SKM-1 (cell line): ENCODE measurements around the gene PLCG2.
A peak's percentile ranks its signal among the peaks of the same experiment; 100 is the strongest.

Source experiments
- DNase-seq: peaks from one replicate; lab custom pipeline; 2025; ENCODE audit not compliant: unreplicated experiment; lab: John Stamatoyannopoulos, UW

The PLCG2 gene

DNA sequence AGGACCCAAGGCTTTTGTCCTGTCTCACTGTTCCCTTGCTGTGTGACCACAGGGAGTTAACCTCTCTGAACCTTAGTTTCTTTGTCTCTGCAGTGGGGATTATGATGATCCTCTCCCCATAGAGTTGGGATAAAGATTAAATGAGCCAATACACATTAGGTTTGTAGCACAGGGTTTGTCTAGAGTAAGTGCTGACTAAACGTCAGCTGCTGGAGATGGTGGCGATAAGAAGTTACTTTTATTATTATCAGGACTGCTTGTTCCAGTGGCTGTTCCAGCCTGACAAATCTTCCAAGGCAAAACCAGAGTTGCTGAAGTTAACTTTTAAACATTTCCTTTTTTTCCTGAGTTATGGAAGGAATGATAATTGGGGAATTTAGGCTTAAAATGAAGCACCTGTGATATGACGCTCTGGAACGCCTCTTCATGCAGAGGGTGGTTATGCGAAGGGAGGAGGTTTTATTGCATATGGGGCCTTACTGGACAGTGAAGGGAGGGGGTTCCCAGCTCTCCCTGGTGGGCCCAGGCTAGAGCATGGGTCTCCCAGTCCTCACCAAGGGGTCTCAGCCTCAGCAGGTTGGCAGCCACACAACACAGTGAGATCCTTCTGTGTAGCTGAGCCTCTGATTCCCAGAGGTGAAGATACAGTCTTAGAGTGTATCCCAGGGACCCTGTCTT, 35.8 kb downstream of the PLCG2 start:
- DNase-seq: no peak

DNA sequence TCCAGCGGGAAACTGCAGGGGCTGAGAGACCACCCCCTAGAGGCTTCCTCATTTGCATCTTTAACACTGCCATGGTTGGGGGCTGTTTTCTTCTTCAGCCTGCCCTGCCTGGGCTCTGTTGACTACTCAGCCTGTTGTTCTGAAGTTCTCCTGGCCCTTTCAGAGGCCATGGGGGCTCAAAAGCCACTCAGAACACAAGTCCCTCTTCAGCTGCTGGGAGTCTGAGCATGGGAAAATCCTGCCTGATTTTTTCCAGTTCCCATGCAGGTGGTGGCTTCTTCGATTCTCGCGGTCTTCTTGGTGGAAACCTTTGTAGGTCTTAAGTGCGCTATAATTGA, 36.3 kb downstream of the PLCG2 start:
- no peak for DNase-seq

DNA sequence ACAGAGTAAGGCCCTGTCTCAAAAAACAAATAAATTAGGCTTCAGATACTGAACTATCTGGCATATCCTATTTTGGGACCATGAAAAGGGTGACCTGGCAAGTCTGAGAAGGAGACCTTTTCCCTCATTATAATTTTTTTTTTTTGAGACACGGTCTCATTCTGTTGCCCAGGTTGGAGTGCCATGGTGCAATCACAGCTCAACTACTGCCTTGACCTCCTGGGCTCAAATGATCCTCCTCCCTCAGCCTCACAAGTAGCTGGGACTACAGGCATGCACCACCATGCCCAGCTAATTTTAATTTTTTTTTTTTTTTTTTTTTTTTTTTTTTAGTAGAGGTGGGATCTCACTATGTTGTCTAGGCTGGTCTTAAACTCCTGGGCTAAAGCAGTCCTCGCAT, 37.3 kb downstream of the PLCG2 start:
- DNase-seq: no peak

DNA sequence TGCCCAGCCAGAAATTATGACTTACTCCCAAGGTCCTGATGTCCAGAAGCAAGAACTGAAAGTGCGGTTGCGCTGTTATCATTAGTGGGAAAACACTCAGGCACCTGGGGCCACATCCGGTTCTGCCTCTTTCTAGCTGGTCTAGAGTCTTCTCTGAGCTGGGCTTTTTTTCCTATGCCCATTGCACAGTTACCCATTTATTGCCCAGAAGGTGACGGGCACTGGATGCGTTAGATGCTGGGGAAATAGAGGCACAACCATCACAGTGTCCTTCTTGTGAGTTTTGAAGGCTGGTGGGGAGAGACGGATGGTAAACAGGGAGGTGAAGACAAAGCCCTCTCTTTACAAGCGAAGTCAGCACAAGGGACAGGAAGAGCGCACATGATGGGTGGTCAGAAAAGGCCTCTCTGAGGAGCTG, 37.7 kb downstream of the PLCG2 start:
- DNase-seq: no peak

DNA sequence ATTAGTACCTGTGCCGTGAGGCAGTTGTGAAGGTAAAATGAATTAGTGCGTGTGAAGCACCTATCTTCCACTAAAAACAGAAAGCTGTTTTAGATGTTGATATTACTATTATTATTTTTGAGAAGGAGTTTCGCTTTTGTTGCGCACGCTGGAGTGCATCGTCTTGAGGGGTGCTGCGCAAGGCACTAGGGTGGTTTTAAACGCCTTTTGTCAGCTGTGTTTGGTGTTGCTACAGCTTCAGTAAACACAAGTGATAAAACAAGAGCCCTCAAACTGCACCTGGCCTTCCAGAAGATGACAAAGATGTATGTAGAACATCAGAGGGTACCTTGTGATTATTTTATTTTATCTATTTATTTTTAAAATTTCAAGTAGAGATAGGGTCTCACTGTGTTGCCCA, 38.2 kb downstream of the PLCG2 start:
- no peak for DNase-seq

DNA sequence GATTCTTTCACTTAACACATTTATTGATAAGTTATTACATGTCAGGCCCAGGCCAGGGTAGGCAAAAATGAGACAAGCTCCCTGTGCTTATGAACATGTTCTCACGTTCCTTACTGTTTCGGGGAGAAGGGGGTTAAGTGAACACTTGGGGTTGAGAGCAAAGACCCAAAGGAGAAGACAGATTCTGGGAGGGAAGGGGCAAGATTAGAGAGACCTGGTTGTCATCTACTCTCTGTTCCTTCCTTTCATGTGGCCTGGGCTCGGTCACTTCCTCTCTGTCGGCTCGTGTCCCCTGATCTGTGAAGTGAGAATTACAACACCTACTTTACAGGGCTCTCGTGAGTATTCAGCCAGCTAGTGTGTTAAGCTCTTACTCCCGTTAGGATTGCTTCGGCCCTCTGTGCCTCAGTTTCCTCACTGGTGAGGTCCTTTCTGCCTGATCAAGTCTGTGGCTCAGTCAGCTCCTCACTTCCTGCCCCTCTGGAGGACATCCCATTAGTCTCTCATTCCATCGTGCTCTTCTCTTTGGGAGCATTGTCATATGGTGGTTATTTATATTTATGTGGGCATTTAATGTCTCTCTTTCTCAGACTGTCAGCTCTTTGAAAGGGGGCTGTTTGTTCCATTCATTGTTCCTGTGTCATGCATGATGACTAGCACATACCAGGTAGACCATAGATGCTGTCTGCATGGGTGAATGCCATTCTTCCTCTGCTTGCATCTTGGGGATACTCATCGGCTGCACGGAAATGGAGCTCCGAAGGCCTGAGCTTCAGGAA, 38.9 kb downstream of the PLCG2 start:
- peak; percentile 90 for DNase-seq

DNA sequence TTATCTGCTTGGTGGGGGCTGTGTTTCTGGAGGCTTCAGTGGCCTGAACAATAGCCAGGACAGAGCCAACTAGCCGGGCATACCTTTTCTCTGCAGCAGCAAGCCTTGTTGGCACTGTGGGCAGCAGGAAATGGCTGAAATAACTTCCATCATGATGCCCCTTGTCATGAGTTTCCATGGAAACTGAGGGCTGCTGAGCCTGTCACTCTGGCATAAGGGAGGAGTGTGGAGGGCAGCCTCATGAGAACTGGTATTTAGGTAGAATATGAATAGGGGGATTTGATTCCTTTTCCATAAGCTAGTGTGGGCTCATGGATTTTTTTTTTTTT, 39.4 kb downstream of the PLCG2 start:
- DNase-seq: no peak

DNA sequence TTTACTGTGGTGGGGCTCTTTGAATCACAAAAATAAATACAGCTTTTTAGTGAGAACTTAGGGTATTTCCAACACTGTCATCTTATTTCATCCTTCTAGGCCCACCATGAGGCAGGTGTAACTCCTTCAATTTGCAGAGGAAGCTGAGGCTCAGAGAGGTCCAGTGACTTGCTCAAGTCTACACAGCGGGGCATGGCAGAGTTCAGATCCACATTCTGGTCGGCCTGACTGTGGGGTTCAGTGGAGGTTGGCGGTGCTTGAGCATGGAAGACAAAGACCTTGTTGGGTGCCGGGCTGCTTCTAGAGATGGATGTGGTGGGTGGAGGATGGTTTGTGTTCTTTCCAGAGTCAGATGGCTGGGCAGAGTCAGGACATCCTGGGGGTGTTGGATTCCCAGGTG, 39.8 kb downstream of the PLCG2 start:
- DNase-seq: no peak

DNA sequence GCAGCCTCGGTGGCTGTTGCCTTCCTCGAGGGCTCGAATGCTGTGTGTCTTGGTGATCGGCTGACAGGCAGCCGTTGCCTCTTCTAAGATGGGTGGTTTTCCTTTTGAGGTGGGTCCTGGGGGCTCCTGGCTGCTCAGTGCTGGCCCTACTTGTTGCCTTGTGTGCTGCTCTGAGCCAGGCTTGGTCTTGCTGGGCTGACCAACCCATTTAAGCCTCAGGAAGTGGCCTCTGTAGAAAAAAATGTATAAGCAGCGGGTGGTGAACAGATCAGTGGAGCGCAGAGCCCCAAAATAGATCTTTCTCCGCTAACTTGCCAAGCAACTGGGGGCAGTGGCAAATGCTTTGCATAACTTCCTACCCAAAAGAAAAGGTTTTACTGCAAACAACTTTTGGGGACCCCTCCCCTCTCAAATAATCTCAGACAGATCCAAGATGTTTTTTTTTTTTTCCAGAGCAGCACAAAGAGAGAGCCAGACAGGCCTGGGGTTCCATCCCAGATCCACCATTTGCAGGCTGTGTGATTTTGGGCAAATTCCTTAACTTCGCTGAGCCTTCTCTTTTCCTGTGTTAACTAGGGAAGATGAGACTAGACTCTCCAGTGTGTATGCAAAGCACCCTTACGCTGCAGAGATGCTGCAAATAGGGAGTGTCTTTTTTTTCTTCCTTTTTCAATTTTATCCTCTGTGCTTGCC, 42.5 kb downstream of the PLCG2 start:
- DNase-seq: no peak

DNA sequence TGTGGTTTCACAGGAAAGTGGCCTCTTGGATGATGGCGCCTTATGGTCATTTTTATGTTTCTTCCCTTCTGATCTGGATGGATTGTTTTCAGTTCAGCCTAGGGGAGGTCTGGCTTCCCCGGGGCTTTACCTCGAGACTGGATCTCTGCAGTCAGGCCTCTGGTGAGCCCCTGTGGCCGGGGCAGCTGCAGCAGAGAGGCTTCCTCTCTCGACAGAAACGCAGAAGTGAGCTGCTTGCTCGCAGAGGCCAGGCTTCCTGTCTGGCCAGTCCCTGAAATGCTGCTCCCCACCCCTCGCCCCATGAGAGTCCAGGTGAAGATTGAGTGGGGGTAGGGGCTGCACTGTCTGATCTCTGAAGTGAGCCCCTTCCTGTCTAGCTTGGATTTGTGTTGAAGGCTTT, 44.0 kb downstream of the PLCG2 start:
- peak; percentile 39 for DNase-seq

DNA sequence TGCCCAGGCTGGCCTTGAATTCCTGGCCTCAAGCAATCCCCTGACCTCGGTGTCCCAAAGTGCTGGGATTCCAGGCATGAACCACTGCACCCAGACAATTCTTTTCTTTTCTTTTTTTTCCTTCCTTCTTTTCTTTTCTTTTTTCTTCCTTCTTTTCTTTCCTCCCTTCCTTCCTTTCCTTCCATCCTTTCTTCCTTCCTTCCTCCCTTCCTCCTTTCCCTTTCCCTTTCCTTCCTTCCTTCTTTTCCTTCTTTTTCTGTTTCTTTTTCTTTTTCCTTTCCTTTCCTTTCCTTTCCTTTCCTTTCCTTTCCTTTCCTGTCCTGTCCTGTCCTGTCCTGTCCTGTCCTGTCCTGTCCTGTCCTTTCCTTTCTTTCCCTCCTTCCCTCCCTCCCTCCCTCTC, 44.6 kb downstream of the PLCG2 start:
- no peak for DNase-seq

DNA sequence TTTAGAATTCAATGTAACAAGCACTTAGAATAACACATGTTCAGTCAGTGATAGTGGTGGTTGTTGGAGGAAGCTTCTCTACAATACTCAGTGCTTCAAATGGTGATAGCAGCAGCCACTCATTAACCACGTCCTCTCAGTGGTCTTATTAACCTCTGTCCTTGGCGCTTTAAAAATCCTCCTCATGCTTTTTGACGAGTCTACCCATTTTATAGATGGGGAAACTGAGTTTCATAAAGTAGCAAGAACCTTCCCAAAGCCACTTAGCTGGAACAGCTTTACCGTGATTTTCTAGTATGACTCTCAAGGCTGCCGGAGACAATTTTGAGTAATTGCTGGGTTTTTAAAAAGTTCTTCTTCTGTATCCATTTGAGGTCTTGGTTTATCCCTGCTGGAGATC, 47.4 kb downstream of the PLCG2 start:
- no peak for DNase-seq

DNA sequence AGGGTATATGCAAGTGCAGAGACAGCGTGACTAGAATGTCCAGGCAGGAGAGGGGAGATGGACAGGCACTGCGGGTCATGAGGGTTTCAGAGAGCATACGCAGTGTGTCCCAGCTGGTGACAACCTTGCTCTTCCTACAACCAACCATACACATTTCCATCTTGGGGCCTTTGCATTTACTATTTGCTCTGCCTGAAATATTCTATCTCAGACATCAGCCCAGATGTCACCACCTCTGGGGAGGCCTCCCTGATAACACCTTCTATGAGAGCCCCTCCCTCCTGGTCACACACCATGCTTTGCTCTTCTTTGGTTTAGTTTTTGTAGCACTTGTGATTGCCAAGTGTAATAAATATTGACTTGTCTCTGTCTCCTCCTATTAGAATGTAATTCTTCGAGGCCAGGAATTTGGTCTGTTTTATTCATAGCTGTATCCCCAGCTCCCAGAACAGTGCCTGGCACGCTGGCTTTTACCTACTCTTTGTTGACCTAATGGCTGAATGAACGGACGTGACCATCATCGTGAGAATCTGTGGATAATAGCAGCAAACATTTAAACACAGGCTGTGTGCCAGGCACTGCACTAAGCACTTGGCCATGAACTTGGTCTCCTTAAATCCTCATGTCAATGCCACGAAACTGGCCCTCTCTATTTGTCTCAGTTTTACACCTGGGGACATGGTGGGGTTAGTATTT, 51.9 kb downstream of the PLCG2 start:
- DNase-seq: no peak

DNA sequence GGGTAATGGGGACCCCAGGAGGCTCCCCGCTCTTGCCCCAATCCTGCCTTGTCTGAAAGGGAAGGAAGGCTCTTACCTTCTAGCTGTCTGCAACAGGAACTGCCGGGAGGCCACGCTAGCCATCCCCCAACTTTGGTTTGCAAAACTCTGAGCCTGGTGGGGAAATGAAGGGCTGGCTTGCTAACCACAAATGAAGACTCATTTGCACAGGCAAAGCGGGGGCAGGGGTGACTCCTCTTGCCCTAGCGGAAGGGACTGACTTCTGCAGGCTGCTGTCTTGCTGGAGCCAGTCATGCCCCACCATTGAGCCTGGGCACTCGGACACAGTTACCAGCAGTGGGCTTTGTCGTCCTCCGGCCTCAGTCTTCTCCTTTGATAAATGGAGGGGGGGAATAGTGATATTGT, 52.6 kb downstream of the PLCG2 start:
- peak; percentile 96 for DNase-seq

DNA sequence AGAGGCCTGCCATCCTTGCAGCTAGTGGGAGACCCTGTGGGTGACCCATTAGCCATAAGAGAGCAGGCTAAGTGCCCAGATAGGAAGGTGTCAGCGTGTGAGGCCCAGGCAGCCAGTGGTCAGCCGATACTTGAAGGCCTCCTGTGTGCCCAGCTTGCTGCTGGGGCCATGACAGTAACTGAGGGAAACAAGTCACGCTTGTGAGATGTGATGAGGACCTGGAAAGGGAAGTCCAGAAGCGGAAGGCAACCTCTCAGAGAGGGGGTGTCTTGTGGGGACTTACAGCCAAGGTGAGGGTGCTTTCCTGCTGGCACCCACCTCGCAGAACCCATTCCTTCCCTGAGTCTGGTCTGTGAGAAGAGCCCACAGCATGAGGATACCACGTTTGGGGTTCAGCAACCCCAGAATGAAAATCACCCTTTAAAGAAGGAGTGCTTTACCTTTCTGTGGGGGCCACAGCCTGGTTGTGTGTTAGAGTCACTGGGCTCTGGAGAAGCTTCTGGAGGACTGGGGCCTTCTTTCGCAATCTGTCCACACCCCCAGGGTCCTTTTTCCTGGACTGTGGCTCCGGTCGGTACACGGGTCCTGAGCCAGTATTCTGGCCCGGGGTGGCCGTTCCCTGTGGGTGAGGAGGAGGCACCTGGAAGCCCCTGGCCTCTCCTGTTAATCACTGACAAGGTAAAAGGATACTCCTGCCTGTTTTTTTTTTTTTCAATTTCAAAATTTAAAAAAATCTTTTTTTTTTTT, 53.9 kb downstream of the PLCG2 start:
- DNase-seq: peak; percentile 58

DNA sequence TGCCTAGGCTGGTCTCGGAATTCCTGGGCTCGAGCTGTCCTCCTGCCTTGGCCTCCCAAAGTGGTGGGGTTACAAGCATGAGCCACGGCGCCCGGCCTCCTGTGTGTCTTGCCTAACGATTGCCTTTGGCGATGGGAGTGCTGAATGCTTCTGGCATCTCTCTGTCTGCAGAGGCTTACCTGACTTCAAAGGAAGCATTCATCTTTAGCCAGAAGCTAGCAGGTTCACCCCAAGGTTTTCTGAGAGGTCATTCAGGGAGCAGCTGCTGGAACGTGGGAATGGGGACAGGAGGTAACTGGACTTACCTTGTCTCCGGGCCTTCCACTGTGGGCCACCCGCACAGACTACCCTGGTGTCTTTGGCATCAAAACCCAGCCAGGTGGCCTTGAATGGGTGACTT, 54.7 kb downstream of the PLCG2 start:
- no peak for DNase-seq

DNA sequence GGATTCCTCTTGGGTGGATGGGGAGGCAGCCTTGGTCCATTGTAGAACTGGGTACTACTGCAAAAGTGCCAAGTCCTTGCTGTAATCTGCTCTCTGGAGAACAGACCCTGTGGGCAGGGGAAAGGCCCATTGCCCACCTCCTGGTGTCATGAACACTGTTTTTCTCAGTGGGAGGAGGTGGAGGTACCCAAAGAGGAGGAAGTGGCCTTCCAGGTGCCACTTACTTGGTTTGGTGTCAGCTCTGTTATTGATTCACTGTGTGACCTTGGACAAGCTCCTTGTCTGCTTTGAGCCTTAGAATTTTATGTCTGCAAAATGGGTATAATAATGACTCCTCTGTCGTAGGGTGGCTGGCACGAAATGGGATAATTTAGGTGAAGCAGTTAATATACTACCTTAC, 55.8 kb downstream of the PLCG2 start:
- DNase-seq: no peak

DNA sequence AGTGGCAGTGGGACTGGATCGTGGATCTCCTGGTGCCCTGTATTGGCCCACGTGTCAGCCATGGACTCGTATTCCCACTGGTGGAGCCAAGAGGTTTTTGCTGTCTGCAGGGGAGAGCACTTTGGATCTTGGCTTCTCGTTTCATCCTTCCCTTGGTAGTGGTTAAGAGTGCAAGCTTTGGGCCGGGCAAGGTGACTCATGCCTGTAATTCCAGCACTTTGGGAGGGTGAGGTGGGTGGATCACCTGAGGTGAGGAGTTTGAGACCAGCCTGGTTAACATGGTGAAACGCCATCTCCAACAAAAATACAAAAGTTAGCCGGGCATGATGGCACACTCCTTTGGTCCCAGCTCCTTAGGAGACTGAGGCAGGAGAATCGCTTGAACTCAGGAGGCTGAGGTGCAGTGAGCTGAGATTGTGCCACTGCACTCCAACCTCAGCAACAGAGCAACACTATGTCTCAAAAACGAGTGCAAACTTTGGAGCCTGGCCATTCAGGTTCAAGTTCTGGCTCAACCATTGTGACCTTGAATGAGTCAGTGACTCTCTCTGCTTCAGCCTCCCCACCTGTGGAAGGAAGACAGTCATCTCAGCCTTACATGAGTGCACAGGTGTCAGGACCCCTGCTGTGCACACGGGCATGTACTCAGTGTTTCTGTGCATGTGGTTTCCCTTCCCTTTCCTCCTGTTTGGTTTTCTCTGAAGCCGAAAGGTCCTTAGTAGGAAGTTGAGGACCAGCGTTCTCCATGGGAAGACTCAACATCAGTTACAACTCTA, 57.4 kb downstream of the PLCG2 start:
- DNase-seq: no peak

DNA sequence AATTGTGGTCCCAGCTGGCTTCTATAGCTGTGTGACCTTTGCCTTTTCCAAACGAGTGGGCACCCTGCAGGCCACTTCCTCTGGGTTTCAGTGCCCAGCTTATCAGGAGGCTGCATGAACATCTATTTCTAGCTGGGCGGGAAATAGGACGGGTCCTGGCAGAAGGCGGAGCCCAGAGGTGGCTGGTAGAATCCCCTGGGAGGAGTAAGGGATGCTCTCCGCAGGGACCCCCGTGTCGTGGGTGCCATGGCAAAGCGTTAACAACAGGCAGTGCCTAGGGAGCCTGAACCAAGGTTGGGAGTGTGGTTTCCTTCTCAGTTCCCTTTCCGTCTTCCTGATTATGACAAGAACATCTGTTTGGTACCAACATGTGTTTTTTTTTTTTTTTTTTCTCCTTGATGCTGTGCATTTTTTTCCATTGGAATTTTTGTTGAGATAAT, 58.2 kb downstream of the PLCG2 start:
- no peak for DNase-seq

DNA sequence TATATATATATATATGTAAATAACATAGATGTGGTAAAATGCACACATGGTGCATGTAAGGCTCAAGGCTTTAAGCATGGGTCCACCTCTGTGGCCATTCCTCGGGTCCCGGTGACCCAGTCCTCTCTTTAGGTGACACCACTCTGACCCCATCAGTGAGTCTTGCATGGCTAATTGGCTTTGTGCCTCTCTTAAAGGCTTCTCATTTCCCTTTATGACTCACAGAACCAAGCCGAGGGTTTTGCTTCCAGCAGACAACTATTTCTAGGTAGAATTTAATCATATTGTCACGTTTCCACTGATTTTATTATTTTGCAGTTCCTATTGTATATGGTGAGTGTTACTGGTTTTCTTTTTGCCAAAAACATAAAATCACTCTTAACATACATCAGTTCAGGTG, 59.7 kb downstream of the PLCG2 start:
- no peak for DNase-seq
